Measurements from ENCODE around the gene HOMER1.

DNA sequence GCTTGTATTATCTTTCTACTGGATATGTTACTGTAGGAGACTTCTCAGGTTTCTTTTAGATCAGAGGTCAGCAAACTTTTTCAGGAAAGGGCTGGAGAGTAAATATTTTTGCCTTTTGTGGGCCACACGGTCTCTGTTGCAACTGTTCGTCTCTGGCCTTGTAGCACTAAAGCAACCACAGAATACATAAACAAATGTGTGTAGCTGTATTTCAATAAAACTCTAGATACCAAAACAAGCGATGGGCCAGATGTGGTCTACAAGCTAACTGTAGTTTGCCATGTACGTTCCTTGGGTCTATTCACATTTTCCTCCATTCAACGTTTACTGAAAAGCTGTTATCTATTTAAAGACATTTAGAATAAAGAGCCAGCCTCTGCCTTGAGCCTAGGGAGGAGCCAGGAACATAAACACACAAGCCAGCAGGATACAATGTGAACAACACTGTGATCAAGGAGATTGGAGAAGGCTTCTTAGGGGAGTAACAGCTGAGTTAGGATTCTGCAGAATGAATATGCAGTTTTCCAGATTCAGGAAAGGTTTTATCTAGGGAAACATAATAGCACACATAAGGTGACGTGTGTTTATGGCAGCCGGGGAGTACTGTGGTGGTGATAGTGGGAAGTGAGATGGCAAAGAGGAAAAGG lies 33.0 kb upstream of the HOMER1 start:
- TF ChIP-seq, protein P1, sequence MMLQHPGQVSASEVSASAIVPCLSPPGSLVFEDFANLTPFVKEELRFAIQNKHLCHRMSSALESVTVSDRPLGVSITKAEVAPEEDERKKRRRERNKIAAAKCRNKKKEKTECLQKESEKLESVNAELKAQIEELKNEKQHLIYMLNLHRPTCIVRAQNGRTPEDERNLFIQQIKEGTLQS (IDR thresholded peaks at IDR 0.05): no peak
- TF ChIP-seq, protein P1 (CRISPR knock-in tag; conservative IDR thresholded peaks at IDR 0.05): no peak
- TF ChIP-seq GTF2F1 (IDR thresholded peaks at IDR 0.05; ENCODE audit: low read depth, low read length) (no peak), PHF8 (IDR thresholded peaks at IDR 0.05; ENCODE audit: borderline replicate concordance, low read length) (no peak), ZNF197 (CRISPR knock-in tag; IDR thresholded peaks at IDR 0.05; ENCODE audit: low read depth) (no peak), MYNN (IDR thresholded peaks at IDR 0.05) (no peak), MYNN (CRISPR knock-in tag; IDR thresholded peaks at IDR 0.05) (no peak), MTF1 (CRISPR knock-in tag; IDR thresholded peaks at IDR 0.05; ENCODE audit: borderline replicate concordance) (no peak), POLR2A (conservative IDR thresholded peaks at IDR 0.05) (no peak), ZNF830 (CRISPR knock-in tag; IDR thresholded peaks at IDR 0.05) (no peak), ZNF232 (CRISPR knock-in tag; IDR thresholded peaks at IDR 0.05) (no peak), NFATC3 (IDR thresholded peaks at IDR 0.05) (no peak)
- TF ChIP-seq, protein P2, sequence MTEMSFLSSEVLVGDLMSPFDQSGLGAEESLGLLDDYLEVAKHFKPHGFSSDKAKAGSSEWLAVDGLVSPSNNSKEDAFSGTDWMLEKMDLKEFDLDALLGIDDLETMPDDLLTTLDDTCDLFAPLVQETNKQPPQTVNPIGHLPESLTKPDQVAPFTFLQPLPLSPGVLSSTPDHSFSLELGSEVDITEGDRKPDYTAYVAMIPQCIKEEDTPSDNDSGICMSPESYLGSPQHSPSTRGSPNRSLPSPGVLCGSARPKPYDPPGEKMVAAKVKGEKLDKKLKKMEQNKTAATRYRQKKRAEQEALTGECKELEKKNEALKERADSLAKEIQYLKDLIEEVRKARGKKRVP (CRISPR knock-in tag; IDR thresholded peaks at IDR 0.05): no peak
- TF ChIP-seq, protein P3, sequence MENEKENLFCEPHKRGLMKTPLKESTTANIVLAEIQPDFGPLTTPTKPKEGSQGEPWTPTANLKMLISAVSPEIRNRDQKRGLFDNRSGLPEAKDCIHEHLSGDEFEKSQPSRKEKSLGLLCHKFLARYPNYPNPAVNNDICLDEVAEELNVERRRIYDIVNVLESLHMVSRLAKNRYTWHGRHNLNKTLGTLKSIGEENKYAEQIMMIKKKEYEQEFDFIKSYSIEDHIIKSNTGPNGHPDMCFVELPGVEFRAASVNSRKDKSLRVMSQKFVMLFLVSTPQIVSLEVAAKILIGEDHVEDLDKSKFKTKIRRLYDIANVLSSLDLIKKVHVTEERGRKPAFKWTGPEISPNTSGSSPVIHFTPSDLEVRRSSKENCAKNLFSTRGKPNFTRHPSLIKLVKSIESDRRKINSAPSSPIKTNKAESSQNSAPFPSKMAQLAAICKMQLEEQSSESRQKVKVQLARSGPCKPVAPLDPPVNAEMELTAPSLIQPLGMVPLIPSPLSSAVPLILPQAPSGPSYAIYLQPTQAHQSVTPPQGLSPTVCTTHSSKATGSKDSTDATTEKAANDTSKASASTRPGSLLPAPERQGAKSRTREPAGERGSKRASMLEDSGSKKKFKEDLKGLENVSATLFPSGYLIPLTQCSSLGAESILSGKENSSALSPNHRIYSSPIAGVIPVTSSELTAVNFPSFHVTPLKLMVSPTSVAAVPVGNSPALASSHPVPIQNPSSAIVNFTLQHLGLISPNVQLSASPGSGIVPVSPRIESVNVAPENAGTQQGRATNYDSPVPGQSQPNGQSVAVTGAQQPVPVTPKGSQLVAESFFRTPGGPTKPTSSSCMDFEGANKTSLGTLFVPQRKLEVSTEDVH (IDR thresholded peaks at IDR 0.05; ENCODE audit: low read depth, partially characterized antibody): no peak
- TF ChIP-seq, protein P4, sequence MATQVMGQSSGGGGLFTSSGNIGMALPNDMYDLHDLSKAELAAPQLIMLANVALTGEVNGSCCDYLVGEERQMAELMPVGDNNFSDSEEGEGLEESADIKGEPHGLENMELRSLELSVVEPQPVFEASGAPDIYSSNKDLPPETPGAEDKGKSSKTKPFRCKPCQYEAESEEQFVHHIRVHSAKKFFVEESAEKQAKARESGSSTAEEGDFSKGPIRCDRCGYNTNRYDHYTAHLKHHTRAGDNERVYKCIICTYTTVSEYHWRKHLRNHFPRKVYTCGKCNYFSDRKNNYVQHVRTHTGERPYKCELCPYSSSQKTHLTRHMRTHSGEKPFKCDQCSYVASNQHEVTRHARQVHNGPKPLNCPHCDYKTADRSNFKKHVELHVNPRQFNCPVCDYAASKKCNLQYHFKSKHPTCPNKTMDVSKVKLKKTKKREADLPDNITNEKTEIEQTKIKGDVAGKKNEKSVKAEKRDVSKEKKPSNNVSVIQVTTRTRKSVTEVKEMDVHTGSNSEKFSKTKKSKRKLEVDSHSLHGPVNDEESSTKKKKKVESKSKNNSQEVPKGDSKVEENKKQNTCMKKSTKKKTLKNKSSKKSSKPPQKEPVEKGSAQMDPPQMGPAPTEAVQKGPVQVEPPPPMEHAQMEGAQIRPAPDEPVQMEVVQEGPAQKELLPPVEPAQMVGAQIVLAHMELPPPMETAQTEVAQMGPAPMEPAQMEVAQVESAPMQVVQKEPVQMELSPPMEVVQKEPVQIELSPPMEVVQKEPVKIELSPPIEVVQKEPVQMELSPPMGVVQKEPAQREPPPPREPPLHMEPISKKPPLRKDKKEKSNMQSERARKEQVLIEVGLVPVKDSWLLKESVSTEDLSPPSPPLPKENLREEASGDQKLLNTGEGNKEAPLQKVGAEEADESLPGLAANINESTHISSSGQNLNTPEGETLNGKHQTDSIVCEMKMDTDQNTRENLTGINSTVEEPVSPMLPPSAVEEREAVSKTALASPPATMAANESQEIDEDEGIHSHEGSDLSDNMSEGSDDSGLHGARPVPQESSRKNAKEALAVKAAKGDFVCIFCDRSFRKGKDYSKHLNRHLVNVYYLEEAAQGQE (IDR thresholded peaks at IDR 0.05; ENCODE audit: borderline replicate concordance): no peak
- TF ChIP-seq, protein P4 (CRISPR knock-in tag; IDR thresholded peaks at IDR 0.05; ENCODE audit: low read depth): no peak
- TF ChIP-seq, protein P5, sequence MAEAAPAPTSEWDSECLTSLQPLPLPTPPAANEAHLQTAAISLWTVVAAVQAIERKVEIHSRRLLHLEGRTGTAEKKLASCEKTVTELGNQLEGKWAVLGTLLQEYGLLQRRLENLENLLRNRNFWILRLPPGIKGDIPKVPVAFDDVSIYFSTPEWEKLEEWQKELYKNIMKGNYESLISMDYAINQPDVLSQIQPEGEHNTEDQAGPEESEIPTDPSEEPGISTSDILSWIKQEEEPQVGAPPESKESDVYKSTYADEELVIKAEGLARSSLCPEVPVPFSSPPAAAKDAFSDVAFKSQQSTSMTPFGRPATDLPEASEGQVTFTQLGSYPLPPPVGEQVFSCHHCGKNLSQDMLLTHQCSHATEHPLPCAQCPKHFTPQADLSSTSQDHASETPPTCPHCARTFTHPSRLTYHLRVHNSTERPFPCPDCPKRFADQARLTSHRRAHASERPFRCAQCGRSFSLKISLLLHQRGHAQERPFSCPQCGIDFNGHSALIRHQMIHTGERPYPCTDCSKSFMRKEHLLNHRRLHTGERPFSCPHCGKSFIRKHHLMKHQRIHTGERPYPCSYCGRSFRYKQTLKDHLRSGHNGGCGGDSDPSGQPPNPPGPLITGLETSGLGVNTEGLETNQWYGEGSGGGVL (CRISPR knock-in tag; IDR thresholded peaks at IDR 0.05): no peak
